GM21619 (cell line): ENCODE results near the gene KIAA1958.
"Not testable (repeated sequence)": the region's sequence is repeated elsewhere in the genome, so short reads cannot be mapped to it uniquely, and the experiment has no call there.

ENCODE experiments used
- ATAC-seq: cut with Tn5 transposase; IDR thresholded peaks from one replicate; pipeline ENCODE4 v1.9.1; 2021; ENCODE audit not compliant: unreplicated experiment

The KIAA1958 gene

GRCh38 chr9:112631313-112632070, 144.9 kb downstream of the KIAA1958 start:
- ATAC-seq, result no peak

- ATAC-seq, result no peak
These were observed 153.7 kb downstream of the KIAA1958 start for GRCh38 chr9:112640311-112640710.

DNA sequence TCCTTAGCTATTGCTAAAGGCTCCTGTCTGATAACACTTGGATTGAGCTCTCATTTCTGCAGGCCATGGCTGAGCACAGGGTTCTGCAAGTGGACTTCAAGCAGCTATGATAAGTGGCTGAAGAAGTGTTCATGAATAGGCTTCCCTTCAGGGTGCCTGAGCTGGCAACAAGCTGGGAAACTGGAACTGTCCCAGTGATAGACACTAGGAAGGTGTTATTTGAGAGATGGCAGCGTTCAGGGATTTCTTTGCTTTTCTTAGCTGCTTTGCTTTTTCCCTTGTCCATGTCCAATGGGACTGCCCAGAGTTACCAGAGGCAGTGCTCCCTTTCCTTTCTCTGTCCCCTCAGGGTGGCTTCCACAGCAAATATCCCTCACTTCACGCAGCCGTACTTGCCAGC, 155.5 kb downstream of the KIAA1958 start:
- no peak for ATAC-seq

DNA sequence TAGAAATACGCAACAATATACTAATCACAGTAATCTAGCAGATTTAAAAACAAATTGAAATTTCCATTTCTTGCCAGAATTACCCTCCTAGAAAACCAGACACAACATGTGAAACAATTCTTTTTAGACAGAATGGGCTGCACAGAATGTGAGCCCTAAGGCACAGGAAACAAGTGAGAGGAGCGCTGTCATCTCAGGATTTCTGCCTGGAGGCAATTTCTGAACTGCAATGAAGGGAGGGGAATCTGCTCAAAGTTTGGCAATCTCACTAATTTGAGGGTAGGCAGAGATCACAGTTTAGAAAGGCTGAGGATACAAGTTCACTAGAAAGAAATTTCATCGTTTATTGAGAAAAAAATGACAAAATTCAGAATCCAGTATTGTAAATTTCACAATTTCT, 161.0 kb downstream of the KIAA1958 start:
- ATAC-seq, result no peak

- no peak for ATAC-seq
These were observed 162.0 kb downstream of the KIAA1958 start for GRCh38 chr9:112648624-112649023.

- no peak for ATAC-seq
These were observed 167.7 kb downstream of the KIAA1958 start for GRCh38 chr9:112654282-112654681.

DNA sequence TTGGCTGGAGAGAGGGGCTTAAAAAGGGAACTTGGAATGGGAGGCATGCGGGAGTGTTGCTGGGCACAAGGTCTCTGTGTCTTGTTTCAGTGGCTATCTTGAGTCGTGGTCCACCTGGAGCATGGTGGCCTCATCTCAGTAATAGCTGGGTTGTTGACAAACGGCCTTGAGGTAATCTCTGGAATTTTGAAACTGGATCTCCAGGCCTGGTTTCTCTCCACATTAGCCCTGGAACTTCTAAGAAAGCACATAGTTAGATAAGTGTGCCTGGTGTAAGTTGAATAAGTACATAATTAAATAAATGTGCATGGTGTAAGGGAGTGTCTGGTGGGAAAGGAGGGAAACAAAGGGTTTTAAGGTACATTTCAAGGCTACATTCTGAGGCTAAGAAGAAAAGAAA, 169.0 kb downstream of the KIAA1958 start:
- ATAC-seq, result no peak

GRCh38 chr9:112659906-112660305, 173.3 kb downstream of the KIAA1958 start:
- no peak for ATAC-seq

- ATAC-seq, result no peak
These were observed 177.1 kb downstream of the KIAA1958 start for GRCh38 chr9:112663681-112664080.

GRCh38 chr9:112664531-112664930, 177.9 kb downstream of the KIAA1958 start:
- no peak for ATAC-seq

DNA sequence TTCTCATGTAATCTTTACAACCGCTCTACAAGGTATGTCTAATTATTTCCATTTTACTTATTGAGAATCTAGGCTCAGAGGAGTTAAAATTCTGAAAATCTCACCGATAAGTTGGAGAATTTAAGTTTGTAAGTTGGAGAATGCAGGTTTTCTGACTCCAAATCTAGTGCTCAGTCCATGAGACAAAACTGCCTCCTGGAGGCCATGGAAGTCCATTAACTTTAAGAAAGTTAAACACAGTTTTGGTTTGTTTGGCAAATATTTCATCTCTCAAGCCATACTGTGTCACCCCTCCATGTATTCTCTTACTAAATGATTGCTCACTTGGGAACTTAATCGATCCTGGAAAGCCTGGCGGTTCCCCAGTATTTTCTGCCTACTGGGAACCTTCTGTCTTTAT, 178.7 kb downstream of the KIAA1958 start:
- ATAC-seq, result no peak

DNA sequence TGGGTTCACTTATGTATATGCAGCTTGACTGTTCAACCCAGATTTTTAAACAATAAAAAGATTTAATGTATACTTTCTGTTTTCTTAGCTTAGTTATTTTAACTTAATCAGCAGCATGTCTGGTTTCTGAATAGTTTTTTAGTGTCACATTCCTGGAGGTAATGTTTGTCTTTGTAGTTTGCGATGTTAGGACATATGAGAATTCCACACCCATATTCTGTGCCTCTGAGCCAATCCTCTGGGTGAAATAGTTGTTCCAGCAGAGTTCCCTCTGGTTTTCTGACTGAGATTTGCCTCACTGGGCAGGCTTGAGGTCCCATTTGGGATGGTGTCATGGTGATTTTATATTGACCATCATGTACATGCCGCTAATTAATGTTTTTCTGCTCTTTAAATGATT, 182.7 kb downstream of the KIAA1958 start:
- ATAC-seq, result no peak

DNA sequence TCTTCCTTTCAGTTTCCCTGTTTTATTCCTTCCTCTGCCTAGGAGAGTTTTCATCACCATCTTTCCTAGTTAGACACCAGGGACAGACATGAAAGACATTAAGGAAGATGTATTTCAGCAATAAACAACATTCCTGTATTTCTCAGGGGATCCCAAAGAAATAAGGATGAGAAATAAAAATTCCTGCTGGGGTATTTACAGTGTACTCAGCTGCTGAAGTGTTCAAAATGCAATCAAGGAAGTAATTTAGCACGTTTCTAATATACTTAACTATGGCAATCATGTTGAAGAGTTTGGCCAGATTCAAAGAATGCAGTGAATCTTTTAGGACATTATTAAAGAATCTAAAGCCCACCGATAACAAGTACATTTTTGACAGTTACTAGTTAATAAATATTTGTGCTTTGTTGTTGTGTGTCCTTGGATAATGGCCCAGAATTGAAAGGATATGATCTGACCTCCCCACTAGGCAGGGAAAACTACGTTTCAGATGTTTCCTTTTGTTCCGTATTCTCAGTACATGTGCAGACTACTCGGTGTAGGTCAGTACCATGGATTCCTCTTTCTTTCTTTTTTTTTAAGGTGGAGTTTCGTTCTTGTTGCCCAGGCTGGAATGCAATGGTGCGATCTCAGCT, 184.5 kb downstream of the KIAA1958 start:
- no peak for ATAC-seq

- not testable (repeated sequence) for ATAC-seq
These were observed 186.6 kb downstream of the KIAA1958 start for GRCh38 chr9:112673221-112673620.

- ATAC-seq, result no peak
These were observed 190.4 kb downstream of the KIAA1958 start for GRCh38 chr9:112677040-112677439.

- ATAC-seq, result no peak
These were observed 194.2 kb downstream of the KIAA1958 start for GRCh38 chr9:112680731-112681402.

GRCh38 chr9:112689161-112689740, 202.6 kb downstream of the KIAA1958 start:
- ATAC-seq, result no peak

GRCh38 chr9:112694706-112695555, 208.3 kb downstream of the KIAA1958 start:
- ATAC-seq, result no peak

GRCh38 chr9:112696461-112696860, 209.8 kb downstream of the KIAA1958 start:
- ATAC-seq, result no peak

DNA sequence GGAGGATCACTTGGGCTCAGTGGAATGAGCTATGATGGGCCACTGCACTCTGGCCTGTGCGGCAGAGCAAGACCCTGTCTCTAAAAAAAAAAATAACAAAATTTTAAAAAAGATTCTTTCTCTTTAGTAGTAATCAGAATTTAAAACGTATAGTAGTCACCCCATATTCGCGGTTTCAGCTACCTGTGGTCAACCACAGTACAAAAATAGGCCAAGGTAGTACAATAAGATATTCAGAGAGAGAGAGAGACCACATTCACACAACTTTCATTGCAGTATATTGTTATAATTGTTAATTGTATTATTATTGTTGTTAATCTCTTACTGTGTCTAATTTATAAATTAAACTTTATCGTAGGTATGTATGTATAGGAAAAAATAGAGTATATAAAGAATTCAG, 212.6 kb downstream of the KIAA1958 start:
- peak; percentile 94 for ATAC-seq

GRCh38 chr9:112700085-112700484, 213.5 kb downstream of the KIAA1958 start:
- no peak for ATAC-seq
